Iris pigment epithelial cell (primary cell): ENCODE data around the gene TNC.
A peak's percentile ranks its signal among the peaks of the same experiment; 100 is the strongest.

ENCODE experiments used
- DNase-seq: peaks from one replicate; pipeline ENCODE4 v3.0.0-alpha.2; 2011; ENCODE audit warnings: low read depth

TNC gene

GRCh38 chr9:115098226-115098965 is 19.6 kb downstream of the TNC start:
- no peak for DNase-seq

- DNase-seq = no peak
Measured at GRCh38 chr9:115093520-115093919, 24.4 kb downstream of the TNC start.

- DNase-seq = no peak
Measured at GRCh38 chr9:115090486-115090885, 27.5 kb downstream of the TNC start.

GRCh38 chr9:115088860-115089259 is 29.1 kb downstream of the TNC start:
- no peak for DNase-seq

GRCh38 chr9:115086886-115087285 is 31.1 kb downstream of the TNC start:
- DNase-seq = no peak

GRCh38 chr9:115086461-115086860 is 31.5 kb downstream of the TNC start:
- DNase-seq = no peak

GRCh38 chr9:115085773-115086377 is 32.1 kb downstream of the TNC start:
- no peak for DNase-seq

- no peak for DNase-seq
Measured at GRCh38 chr9:115084709-115085108, 33.2 kb downstream of the TNC start.

- DNase-seq = no peak
Measured at GRCh38 chr9:115084157-115084556, 33.8 kb downstream of the TNC start.

- no peak for DNase-seq
Measured at GRCh38 chr9:115080242-115080641, 37.7 kb downstream of the TNC start.

- DNase-seq = no peak
Measured at GRCh38 chr9:115079156-115079555, 38.8 kb downstream of the TNC start.

GRCh38 chr9:115073456-115073855 is 44.5 kb downstream of the TNC start:
- DNase-seq = no peak

GRCh38 chr9:115071176-115071575 is 46.8 kb downstream of the TNC start:
- no peak for DNase-seq

GRCh38 chr9:115069771-115070170 is 48.2 kb downstream of the TNC start:
- DNase-seq = no peak

GRCh38 chr9:115069302-115069701 is 48.7 kb downstream of the TNC start:
- no peak for DNase-seq

- DNase-seq = no peak
Measured at GRCh38 chr9:115068031-115068430, 49.9 kb downstream of the TNC start.

- DNase-seq = peak; percentile 19
Measured at GRCh38 chr9:115063058-115063845, 54.7 kb downstream of the TNC start.

- peak; percentile 63 for DNase-seq
Measured at GRCh38 chr9:115058684-115059315, 59.2 kb downstream of the TNC start.

- no peak for DNase-seq
Measured at GRCh38 chr9:115058175-115058574, 59.8 kb downstream of the TNC start.

GRCh38 chr9:115057559-115057958 is 60.4 kb downstream of the TNC start:
- peak; percentile 53 for DNase-seq

GRCh38 chr9:115050002-115050490 is 67.9 kb downstream of the TNC start:
- DNase-seq = no peak

GRCh38 chr9:115046824-115047223 is 71.1 kb downstream of the TNC start:
- DNase-seq = no peak
